ENCODE measurements around the gene CDH2. TPM values are rescaled to one million over a fixed set of nuclear protein-coding genes. Genes with fewer than 3 reads are reported as not detected.
A peak's percentile ranks its signal among the peaks of the same experiment; 100 is the strongest.

The CDH2 gene
- total and polyA plus RNA-seq, 2 experiments from 2014 or later: 103 to 165 TPM

DNA sequence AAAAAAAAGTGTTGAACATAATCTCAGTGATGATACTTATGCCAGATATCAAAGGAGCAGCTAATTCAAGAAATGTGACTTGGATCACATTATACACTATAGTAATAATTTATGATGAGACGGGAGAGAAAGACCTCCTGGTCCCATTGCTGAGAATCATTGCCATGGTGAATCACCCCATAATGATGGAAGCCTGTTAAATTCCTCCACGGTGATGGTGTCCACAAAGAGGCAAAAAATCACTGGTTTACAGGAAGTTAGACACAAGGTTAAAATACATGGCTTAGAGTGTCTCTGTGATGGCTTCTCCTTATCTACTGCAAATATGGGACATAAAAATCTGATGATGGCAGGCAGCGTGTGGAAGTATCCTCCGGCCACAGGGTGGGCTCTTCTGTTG lies 210.0 kb downstream of the CDH2 start:
- 60 to 69% methylated on average over 4 of the region's 4 CpGs for WGBS, 2 experiments (ENCODE audit: low coverage in 1 of 2, low lambda C conversion rate in 2 of 2, missing lambda C conversion rate in 2 of 2)
- H3F3A ChIP-seq (ENCODE audit: insufficient read depth): peaks cover 42% of the 10 kb centered on the region; the same call in 1 of the 2 replicates
- peak overlapping the region; percentile 59 for H3K4me2 ChIP-seq (ENCODE audit: unreplicated experiment)
- 0 out of 2 replicates have a peak overlapping the region, but pooled peaks have one; percentile 3 for H3K27ac ChIP-seq
- H3K9me2 ChIP-seq (ENCODE audit: insufficient read depth): no peaks in the 10 kb centered on the region; the same call in 1 of the 2 replicates
- TF ChIP-seq EZH2 (IDR thresholded peaks at IDR 0.05; ENCODE audit: insufficient read depth, poor library complexity, severe bottlenecking) (no peak), EZH2phosphoT487 (IDR thresholded peaks at IDR 0.05; ENCODE audit: insufficient read depth, low read depth) (no peak)
- no peaks in the 10 kb centered on the region for H4K20me1 ChIP-seq (ENCODE audit: insufficient read depth)
- in situ Hi-C loops (cut with MboI): no loop called here
- no peaks in the 10 kb centered on the region for H3K9me3 ChIP-seq (ENCODE audit: low read depth)
- H3K36me3 ChIP-seq (ENCODE audit: low read depth): peaks cover 32% of the 10 kb centered on the region
- no peak overlapping the region for H3K4me3 ChIP-seq
- H3K79me2 ChIP-seq (ENCODE audit: insufficient read depth): no peaks in the 10 kb centered on the region
- H3K27me3 ChIP-seq (replicated peaks; ENCODE audit: insufficient read depth): no peaks in the 10 kb centered on the region
- H3K9ac ChIP-seq: no peak overlapping the region
- peaks cover 27% of the 10 kb centered on the region for H3K4me1 ChIP-seq (ENCODE audit: insufficient read depth)
- no peak overlapping the region for H2AFZ ChIP-seq
- peak; percentile 48 for DNase-seq

DNA sequence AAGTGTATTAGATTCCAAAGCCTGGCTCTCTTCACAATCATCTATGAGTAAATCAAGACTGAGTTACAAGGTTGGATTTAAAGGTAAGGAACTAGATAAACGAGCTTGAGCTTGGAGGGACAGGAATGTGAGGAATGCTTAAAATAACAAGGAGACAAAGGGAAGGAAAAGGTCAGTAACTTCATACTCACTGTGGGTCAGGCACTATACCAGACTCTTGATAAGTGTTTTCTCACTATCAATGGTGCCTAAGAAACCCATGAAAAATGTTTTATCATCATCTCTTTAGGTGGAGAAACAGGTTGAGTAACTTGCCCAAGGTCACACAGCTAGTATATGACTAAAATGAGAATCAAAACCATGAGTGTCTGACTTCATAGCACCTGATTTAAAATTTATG lies 212.1 kb downstream of the CDH2 start:
- no peak for DNase-seq
- WGBS, 2 experiments (ENCODE audit: low coverage in 1 of 2, low lambda C conversion rate in 2 of 2, missing lambda C conversion rate in 2 of 2): 16 to 22% methylated on average over 1 of the region's 1 CpG
- no peak overlapping the region for H3K4me2 ChIP-seq (ENCODE audit: unreplicated experiment)

DNA sequence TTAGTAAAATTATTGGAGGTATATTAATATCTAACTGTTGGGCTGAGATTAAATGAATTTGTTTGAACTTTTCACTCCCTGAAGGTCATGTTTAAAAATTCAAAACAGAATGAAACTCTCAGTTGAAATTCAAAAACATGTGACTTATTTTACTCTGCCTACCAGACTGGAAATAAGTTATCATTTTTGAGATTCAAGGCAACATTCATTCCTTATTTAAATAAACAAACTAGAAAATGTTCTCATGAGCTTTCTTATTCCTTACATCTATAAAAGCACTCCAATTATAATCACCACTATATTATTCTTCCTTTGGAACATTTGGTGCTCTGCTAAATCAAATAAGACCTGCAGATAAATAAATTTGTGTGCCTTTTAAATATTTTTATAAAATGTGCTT lies 217.8 kb downstream of the CDH2 start:
- no peaks in the 10 kb centered on the region for H3K9me2 ChIP-seq (ENCODE audit: insufficient read depth)
- H3F3A ChIP-seq (ENCODE audit: insufficient read depth): peaks cover 24% of the 10 kb centered on the region; the same call in 1 of the 2 replicates
- peaks cover 39% of the 10 kb centered on the region for H3K36me3 ChIP-seq (ENCODE audit: low read depth)
- H2AFZ ChIP-seq: no peak overlapping the region
- H3K4me3 ChIP-seq: no peak overlapping the region
- in situ Hi-C loops (cut with MboI): no loop called here
- H3K4me2 ChIP-seq (ENCODE audit: unreplicated experiment): no peak overlapping the region
- H3K27me3 ChIP-seq (replicated peaks; ENCODE audit: insufficient read depth): no peaks in the 10 kb centered on the region
- H3K4me1 ChIP-seq (ENCODE audit: insufficient read depth): peaks cover 6% of the 10 kb centered on the region
- no peaks in the 10 kb centered on the region for H3K9me3 ChIP-seq (ENCODE audit: low read depth)
- H3K79me2 ChIP-seq (ENCODE audit: insufficient read depth): no peaks in the 10 kb centered on the region
- H3K27ac ChIP-seq: no peak overlapping the region
- no peak for DNase-seq
- no peak for TF ChIP-seq EZH2phosphoT487 (IDR thresholded peaks at IDR 0.05; ENCODE audit: insufficient read depth, low read depth)
- TF ChIP-seq EZH2 (IDR thresholded peaks at IDR 0.05; ENCODE audit: insufficient read depth, poor library complexity, severe bottlenecking): no peak
- H3K9ac ChIP-seq: no peak overlapping the region
- no peaks in the 10 kb centered on the region for H4K20me1 ChIP-seq (ENCODE audit: insufficient read depth)

More for the DNA sequence above, 212.1 kb downstream of the CDH2 start:
- H3K9me2 ChIP-seq (ENCODE audit: insufficient read depth): no peaks in the 10 kb centered on the region
- no peaks in the 10 kb centered on the region for H3K9me3 ChIP-seq (ENCODE audit: low read depth)
- H2AFZ ChIP-seq: no peak overlapping the region
- no peaks in the 10 kb centered on the region for H3K27me3 ChIP-seq (replicated peaks; ENCODE audit: insufficient read depth)
- no peak overlapping the region for H3K9ac ChIP-seq
- H3K27ac ChIP-seq: no peak overlapping the region
- H3K4me1 ChIP-seq (ENCODE audit: insufficient read depth): peaks cover 27% of the 10 kb centered on the region
- no peaks in the 10 kb centered on the region for H4K20me1 ChIP-seq (ENCODE audit: insufficient read depth)
- H3K79me2 ChIP-seq (ENCODE audit: insufficient read depth): no peaks in the 10 kb centered on the region
- H3K4me3 ChIP-seq: no peak overlapping the region
- H3K36me3 ChIP-seq (ENCODE audit: low read depth): peaks cover 41% of the 10 kb centered on the region
- no peak for TF ChIP-seq EZH2phosphoT487 (IDR thresholded peaks at IDR 0.05; ENCODE audit: insufficient read depth, low read depth)
- TF ChIP-seq EZH2 (IDR thresholded peaks at IDR 0.05; ENCODE audit: insufficient read depth, poor library complexity, severe bottlenecking): no peak
- H3F3A ChIP-seq (ENCODE audit: insufficient read depth): peaks cover 42% of the 10 kb centered on the region; the same call in 1 of the 2 replicates
- in situ Hi-C loops (cut with MboI): no loop called here

DNA sequence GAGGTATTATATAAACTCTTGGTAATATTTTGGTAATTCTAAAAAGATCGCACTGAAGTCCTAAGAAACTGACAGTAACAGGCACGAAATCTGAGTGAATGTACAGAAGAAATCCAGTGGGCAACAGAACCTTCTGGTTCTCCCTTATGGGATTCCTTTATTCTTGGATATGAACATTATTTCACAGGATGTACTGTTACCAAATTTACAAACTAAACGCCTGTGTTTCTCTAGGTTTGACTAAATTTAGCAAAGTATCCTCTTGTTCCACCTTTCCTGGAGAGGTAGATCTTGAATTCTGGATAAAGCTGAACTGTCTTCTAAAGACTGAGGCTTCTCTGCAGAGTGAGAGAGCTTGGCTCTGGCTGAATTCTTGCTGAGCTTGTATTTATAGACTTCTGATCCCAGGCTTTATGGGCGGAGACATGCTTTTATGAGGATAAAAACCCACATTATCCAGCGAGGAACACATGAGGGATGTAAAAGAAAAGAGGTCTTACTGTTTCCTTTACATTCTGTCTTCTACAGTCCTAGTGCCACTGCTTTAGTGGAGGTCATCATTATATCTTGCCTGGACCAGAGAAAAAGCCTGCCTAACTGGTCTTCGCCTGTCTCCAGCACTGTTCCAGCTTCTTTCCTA lies 220.8 kb downstream of the CDH2 start:
- Histone ChIP-seq H3K9me2 (ENCODE audit: insufficient read depth) (no peaks in the 10 kb centered on the region), H4K20me1 (ENCODE audit: insufficient read depth) (no peaks in the 10 kb centered on the region), H3K4me2 (ENCODE audit: unreplicated experiment) (no peak overlapping the region), H3K79me2 (ENCODE audit: insufficient read depth) (no peaks in the 10 kb centered on the region), H2AFZ (no peak overlapping the region), H3K9ac (no peak overlapping the region), H3K9me3 (ENCODE audit: low read depth) (no peaks in the 10 kb centered on the region), H3K27me3 (replicated peaks; ENCODE audit: insufficient read depth) (no peaks in the 10 kb centered on the region), H3K36me3 (ENCODE audit: low read depth) (peaks cover 27% of the 10 kb centered on the region; the same call in 1 of the 2 replicates), H3F3A (ENCODE audit: insufficient read depth) (peaks cover 19% of the 10 kb centered on the region; the same call in 1 of the 2 replicates), H3K4me1 (ENCODE audit: insufficient read depth) (peaks cover 18% of the 10 kb centered on the region), H3K4me3 (no peak overlapping the region), H3K27ac (no peak overlapping the region)
- in situ Hi-C loops (cut with MboI): no loop called here
- no peak for DNase-seq
- 52 to 56% methylated on average over 6 of the region's 6 CpGs for WGBS, 2 experiments (ENCODE audit: low coverage in 1 of 2, low lambda C conversion rate in 2 of 2, missing lambda C conversion rate in 2 of 2)
- TF ChIP-seq EZH2phosphoT487 (IDR thresholded peaks at IDR 0.05; ENCODE audit: insufficient read depth, low read depth): no peak
